OCI-LY3 (cell line): Measurements from ENCODE around the gene ATXN2.

Experiments
- CTCF ChIP-seq: fragments of 200-600, 300-600 bp; sonication (generic); IDR thresholded peaks from 2 replicates; pipeline ENCODE4 v1.5.1; 2014; ENCODE audit warnings: antibody characterized with exemption, low read length, low read depth
- EZH2phosphoT487 ChIP-seq: fragments of 200-600 bp; shearing (Covaris generic); IDR thresholded peaks from 2 replicates; pipeline ENCODE4 v1.6.1; 2018; ENCODE audit warnings: antibody characterized with exemption, mixed run types, low read depth

- no peak for TF ChIP-seq CTCF
- no peak for TF ChIP-seq EZH2phosphoT487
Observed at GRCh38 chr12:111441107-111441928, 157.8 kb downstream of the ATXN2 start.
